WTC11 (cell line): ENCODE measurements around the gene SPATA9. TPM values are rescaled to one million over a fixed set of nuclear protein-coding genes. Genes with fewer than 3 reads are reported as not detected.

Experiments used
- ATAC-seq: fragments of 200-7000 bp; cut with Tn5 transposase; 2 replicates; pipeline ENCODE4 v1.10.0; 2021; ENCODE audit warnings: mild to moderate bottlenecking, moderate library complexity
- CTCF ChIA-PET: fragments of 300-600 bp; sonication (Branson Sonifier 250); formaldehyde crosslinking; loops from one replicate; lab custom pipeline; 2021; ENCODE audit warnings: antibody characterized with exemption; lab: Charles Lee
- POLR2A ChIA-PET: fragments of 350-600 bp; sonication (Branson Sonifier 250); formaldehyde crosslinking; loops from one replicate; lab custom pipeline; 2021; ENCODE audit warnings: antibody characterized with exemption; lab: Charles Lee
- DNase-seq: peaks from one replicate; pipeline ENCODE4 v3.0.0; 2021; ENCODE audit warnings: low spot score
- H3K27ac Mint-ChIP-seq: 2 replicates; pipeline ENCODE4 v1.8.0; 2021; ENCODE audit warnings: mixed read lengths
- H3K27me3 Mint-ChIP-seq: 2 replicates; pipeline ENCODE4 v1.8.0; 2021; ENCODE audit warnings: low read depth, mild to moderate bottlenecking, moderate library complexity, mixed read lengths
- H3K36me3 Mint-ChIP-seq: 2 replicates; pipeline ENCODE4 v1.8.0; 2021; ENCODE audit warnings: mixed read lengths
- H3K4me1 Mint-ChIP-seq: 2 replicates; pipeline ENCODE4 v1.8.0; 2022; ENCODE audit warnings: mixed read lengths
- H3K4me3 Mint-ChIP-seq: 2 replicates; pipeline ENCODE4 v1.8.0; 2021; ENCODE audit warnings: mild to moderate bottlenecking, moderate library complexity, mixed read lengths
- H3K9me3 Mint-ChIP-seq: 2 replicates; pipeline ENCODE4 v1.8.0; 2021; ENCODE audit warnings: mixed read lengths
- ATF1 ChIP-seq: sonication (generic); formaldehyde crosslinking; IDR thresholded peaks from 2 replicates; pipeline ENCODE4 v1.8.1; 2023; ENCODE audit warnings: mild to moderate bottlenecking, moderate library complexity, missing genetic modification reagents
- CREB1 ChIP-seq: sonication (generic); formaldehyde crosslinking; IDR thresholded peaks from 2 replicates; pipeline ENCODE4 v1.8.0; 2023; ENCODE audit warnings: mild to moderate bottlenecking, missing genetic modification reagents
- CTCF ChIP-seq: fragments of 200-600 bp; IDR thresholded peaks from 2 replicates; pipeline ENCODE4 v1.8.0; 2022; ENCODE audit warnings: antibody characterized with exemption
- E2F5 ChIP-seq: sonication (generic); formaldehyde crosslinking; IDR thresholded peaks from 2 replicates; pipeline ENCODE4 v1.8.1; 2022; ENCODE audit warnings: mild to moderate bottlenecking, moderate library complexity, missing genetic modification reagents
- EMX1 ChIP-seq: fragments of 250-450 bp; sonication (Bioruptor Pico); IDR thresholded peaks from 2 replicates; pipeline ENCODE4 v1.8.0; 2021; ENCODE audit warnings: mild to moderate bottlenecking
- FOXK1 ChIP-seq: sonication (generic); formaldehyde crosslinking; IDR thresholded peaks from 2 replicates; pipeline ENCODE4 v1.8.0; 2022; ENCODE audit warnings: mild to moderate bottlenecking, moderate library complexity, missing genetic modification reagents
- FOXP1 ChIP-seq: sonication (generic); formaldehyde crosslinking; IDR thresholded peaks from 2 replicates; pipeline ENCODE4 v1.8.0; 2022; ENCODE audit warnings: missing genetic modification reagents, mild to moderate bottlenecking, moderate library complexity, borderline replicate concordance
- MXD4 ChIP-seq: fragments of 250-450 bp; sonication (Bioruptor Pico); IDR thresholded peaks from 2 replicates; pipeline ENCODE4 v1.8.0; 2021; ENCODE audit warnings: mild to moderate bottlenecking, moderate library complexity, borderline replicate concordance
- NR1H2 ChIP-seq: sonication (generic); formaldehyde crosslinking; IDR thresholded peaks from 2 replicates; pipeline ENCODE4 v1.9.0; 2021; ENCODE audit warnings: mild to moderate bottlenecking, moderate library complexity, missing genetic modification reagents
- NR2C2 ChIP-seq: sonication (generic); formaldehyde crosslinking; IDR thresholded peaks from 2 replicates; pipeline ENCODE4 v1.8.0; 2022; ENCODE audit warnings: mild to moderate bottlenecking, missing genetic modification reagents
- OVOL2 ChIP-seq: fragments of 250-450 bp; sonication (Bioruptor Pico); IDR thresholded peaks from 2 replicates; pipeline ENCODE4 v1.9.0; 2021; ENCODE audit warnings: mild to moderate bottlenecking, borderline replicate concordance
- SMAD4 ChIP-seq: sonication (generic); formaldehyde crosslinking; IDR thresholded peaks from 2 replicates; pipeline ENCODE4 v1.8.0; 2022; ENCODE audit warnings: mild to moderate bottlenecking, missing genetic modification reagents
- ZBTB21 ChIP-seq: sonication (generic); formaldehyde crosslinking; IDR thresholded peaks from 2 replicates; pipeline ENCODE4 v1.8.1; 2023; ENCODE audit warnings: mild to moderate bottlenecking, missing genetic modification reagents, borderline replicate concordance
- ZNF121 ChIP-seq: sonication (generic); formaldehyde crosslinking; IDR thresholded peaks from 2 replicates; pipeline ENCODE4 v1.8.0; 2023; ENCODE audit warnings: missing genetic modification reagents
- ZNF219 ChIP-seq: sonication (generic); formaldehyde crosslinking; IDR thresholded peaks from 2 replicates; pipeline ENCODE4 v1.8.0; 2023; ENCODE audit warnings: missing genetic modification reagents, mild to moderate bottlenecking, borderline replicate concordance
- total RNA-seq: library from RNA; stranded (reverse); gene quantifications from 3 replicates; pipeline ENCODE4 v1.2.3, GENCODE V29; 2021
- TF ChIP-seq, protein P1 (sequence below): sonication (generic); formaldehyde crosslinking; IDR thresholded peaks from 2 replicates; pipeline ENCODE4 v1.8.0; 2023; ENCODE audit warnings: mild to moderate bottlenecking, missing genetic modification reagents
- TF ChIP-seq, protein P2 (sequence below): fragments of 250-450 bp; sonication (Bioruptor Pico); IDR thresholded peaks from 2 replicates; pipeline ENCODE4 v1.9.0; 2021; ENCODE audit warnings: mild to moderate bottlenecking, borderline replicate concordance
- TF ChIP-seq, protein P3 (sequence below): sonication (generic); formaldehyde crosslinking; IDR thresholded peaks from 2 replicates; pipeline ENCODE4 v1.8.0; 2022; ENCODE audit warnings: mild to moderate bottlenecking, missing genetic modification reagents
- TF ChIP-seq, protein P4 (sequence below): sonication (generic); formaldehyde crosslinking; IDR thresholded peaks from 2 replicates; pipeline ENCODE4 v1.8.1; 2023; ENCODE audit warnings: mild to moderate bottlenecking, missing genetic modification reagents

Gene SPATA9
- total RNA-seq, 1 experiment from 2014 or later, result not detected

DNA sequence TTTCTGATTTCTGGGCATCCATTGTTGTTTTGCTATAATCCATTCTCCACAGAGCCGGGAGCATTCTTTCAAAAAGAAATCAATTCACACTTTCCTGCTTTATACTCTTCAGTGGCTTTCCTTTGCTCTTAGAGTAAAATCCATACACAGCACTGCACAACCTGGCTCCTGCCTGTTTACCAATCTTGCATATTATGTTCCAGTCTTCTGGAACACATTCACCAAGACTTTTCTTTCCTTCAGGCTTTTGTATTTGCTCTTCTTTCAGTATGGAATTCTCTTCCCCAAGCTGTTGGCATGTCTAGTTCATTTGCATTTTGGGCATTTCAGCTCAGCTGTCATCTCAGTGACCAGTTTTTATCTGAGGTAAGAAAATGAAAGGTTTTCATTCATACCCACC, 29.9 kb downstream of the SPATA9 start:
- H3K4me3 Mint-ChIP-seq, result no peak overlapping the region
- 0 out of 2 replicates have a peak, but pooled peaks cover 2% of the 10 kb centered on the region for H3K4me1 Mint-ChIP-seq
- no peak for TF ChIP-seq E2F5
- no peak for TF ChIP-seq FOXK1 (CRISPR knock-in tag)
- TF ChIP-seq, protein P1, sequence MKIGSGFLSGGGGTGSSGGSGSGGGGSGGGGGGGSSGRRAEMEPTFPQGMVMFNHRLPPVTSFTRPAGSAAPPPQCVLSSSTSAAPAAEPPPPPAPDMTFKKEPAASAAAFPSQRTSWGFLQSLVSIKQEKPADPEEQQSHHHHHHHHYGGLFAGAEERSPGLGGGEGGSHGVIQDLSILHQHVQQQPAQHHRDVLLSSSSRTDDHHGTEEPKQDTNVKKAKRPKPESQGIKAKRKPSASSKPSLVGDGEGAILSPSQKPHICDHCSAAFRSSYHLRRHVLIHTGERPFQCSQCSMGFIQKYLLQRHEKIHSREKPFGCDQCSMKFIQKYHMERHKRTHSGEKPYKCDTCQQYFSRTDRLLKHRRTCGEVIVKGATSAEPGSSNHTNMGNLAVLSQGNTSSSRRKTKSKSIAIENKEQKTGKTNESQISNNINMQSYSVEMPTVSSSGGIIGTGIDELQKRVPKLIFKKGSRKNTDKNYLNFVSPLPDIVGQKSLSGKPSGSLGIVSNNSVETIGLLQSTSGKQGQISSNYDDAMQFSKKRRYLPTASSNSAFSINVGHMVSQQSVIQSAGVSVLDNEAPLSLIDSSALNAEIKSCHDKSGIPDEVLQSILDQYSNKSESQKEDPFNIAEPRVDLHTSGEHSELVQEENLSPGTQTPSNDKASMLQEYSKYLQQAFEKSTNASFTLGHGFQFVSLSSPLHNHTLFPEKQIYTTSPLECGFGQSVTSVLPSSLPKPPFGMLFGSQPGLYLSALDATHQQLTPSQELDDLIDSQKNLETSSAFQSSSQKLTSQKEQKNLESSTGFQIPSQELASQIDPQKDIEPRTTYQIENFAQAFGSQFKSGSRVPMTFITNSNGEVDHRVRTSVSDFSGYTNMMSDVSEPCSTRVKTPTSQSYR (CRISPR knock-in tag), result no peak
- TF ChIP-seq, protein P2, sequence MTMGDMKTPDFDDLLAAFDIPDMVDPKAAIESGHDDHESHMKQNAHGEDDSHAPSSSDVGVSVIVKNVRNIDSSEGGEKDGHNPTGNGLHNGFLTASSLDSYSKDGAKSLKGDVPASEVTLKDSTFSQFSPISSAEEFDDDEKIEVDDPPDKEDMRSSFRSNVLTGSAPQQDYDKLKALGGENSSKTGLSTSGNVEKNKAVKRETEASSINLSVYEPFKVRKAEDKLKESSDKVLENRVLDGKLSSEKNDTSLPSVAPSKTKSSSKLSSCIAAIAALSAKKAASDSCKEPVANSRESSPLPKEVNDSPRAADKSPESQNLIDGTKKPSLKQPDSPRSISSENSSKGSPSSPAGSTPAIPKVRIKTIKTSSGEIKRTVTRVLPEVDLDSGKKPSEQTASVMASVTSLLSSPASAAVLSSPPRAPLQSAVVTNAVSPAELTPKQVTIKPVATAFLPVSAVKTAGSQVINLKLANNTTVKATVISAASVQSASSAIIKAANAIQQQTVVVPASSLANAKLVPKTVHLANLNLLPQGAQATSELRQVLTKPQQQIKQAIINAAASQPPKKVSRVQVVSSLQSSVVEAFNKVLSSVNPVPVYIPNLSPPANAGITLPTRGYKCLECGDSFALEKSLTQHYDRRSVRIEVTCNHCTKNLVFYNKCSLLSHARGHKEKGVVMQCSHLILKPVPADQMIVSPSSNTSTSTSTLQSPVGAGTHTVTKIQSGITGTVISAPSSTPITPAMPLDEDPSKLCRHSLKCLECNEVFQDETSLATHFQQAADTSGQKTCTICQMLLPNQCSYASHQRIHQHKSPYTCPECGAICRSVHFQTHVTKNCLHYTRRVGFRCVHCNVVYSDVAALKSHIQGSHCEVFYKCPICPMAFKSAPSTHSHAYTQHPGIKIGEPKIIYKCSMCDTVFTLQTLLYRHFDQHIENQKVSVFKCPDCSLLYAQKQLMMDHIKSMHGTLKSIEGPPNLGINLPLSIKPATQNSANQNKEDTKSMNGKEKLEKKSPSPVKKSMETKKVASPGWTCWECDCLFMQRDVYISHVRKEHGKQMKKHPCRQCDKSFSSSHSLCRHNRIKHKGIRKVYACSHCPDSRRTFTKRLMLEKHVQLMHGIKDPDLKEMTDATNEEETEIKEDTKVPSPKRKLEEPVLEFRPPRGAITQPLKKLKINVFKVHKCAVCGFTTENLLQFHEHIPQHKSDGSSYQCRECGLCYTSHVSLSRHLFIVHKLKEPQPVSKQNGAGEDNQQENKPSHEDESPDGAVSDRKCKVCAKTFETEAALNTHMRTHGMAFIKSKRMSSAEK (CRISPR knock-in tag), result no peak
- TF ChIP-seq ZBTB21 (CRISPR knock-in tag), result no peak
- no peak for TF ChIP-seq CTCF
- TF ChIP-seq EMX1 (CRISPR knock-in tag), result no peak
- TF ChIP-seq, protein P3, sequence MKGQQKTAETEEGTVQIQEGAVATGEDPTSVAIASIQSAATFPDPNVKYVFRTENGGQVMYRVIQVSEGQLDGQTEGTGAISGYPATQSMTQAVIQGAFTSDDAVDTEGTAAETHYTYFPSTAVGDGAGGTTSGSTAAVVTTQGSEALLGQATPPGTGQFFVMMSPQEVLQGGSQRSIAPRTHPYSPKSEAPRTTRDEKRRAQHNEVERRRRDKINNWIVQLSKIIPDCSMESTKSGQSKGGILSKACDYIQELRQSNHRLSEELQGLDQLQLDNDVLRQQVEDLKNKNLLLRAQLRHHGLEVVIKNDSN (CRISPR knock-in tag), result no peak
- no peak for TF ChIP-seq FOXP1
- no peak for TF ChIP-seq NR2C2 (CRISPR knock-in tag)
- no peak for TF ChIP-seq OVOL2 (CRISPR knock-in tag)
- no peak for TF ChIP-seq SMAD4 (CRISPR knock-in tag)
- no peak for TF ChIP-seq ATF1 (CRISPR knock-in tag)
- no peak for TF ChIP-seq NR1H2
- TF ChIP-seq ZNF219 (CRISPR knock-in tag), result no peak
- TF ChIP-seq, protein P4, sequence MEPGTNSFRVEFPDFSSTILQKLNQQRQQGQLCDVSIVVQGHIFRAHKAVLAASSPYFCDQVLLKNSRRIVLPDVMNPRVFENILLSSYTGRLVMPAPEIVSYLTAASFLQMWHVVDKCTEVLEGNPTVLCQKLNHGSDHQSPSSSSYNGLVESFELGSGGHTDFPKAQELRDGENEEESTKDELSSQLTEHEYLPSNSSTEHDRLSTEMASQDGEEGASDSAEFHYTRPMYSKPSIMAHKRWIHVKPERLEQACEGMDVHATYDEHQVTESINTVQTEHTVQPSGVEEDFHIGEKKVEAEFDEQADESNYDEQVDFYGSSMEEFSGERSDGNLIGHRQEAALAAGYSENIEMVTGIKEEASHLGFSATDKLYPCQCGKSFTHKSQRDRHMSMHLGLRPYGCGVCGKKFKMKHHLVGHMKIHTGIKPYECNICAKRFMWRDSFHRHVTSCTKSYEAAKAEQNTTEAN, result no peak
- no peak for TF ChIP-seq CREB1 (CRISPR knock-in tag)
- no peak for TF ChIP-seq MXD4 (CRISPR knock-in tag)
- TF ChIP-seq ZNF121 (CRISPR knock-in tag), result no peak
- ATAC-seq (no peak), DNase-seq (no peak)
- H3K27ac Mint-ChIP-seq, result no peak overlapping the region
- CTCF ChIA-PET, result no interaction called here
- H3K9me3 Mint-ChIP-seq, result no peaks in the 10 kb centered on the region
- H3K36me3 Mint-ChIP-seq, result peaks cover 4% of the 10 kb centered on the region; the same call in 1 of the 2 replicates
- POLR2A ChIA-PET, result no interaction called here
- H3K27me3 Mint-ChIP-seq, result no peaks in the 10 kb centered on the region
